OCI-LY3 (cell line): Measurements from ENCODE around the gene APBB1.

Experiments
- CTCF ChIP-seq: fragments of 200-600, 300-600 bp; sonication (generic); IDR thresholded peaks from 2 replicates; pipeline ENCODE4 v1.5.1; 2014; ENCODE audit warnings: antibody characterized with exemption, low read length, low read depth
- EZH2phosphoT487 ChIP-seq: fragments of 200-600 bp; shearing (Covaris generic); IDR thresholded peaks from 2 replicates; pipeline ENCODE4 v1.6.1; 2018; ENCODE audit warnings: antibody characterized with exemption, mixed run types, low read depth

GRCh38 chr11:6351782-6352382, 67.0 kb downstream of the APBB1 start:
- no peak for TF ChIP-seq CTCF
- no peak for TF ChIP-seq EZH2phosphoT487
